HEK293 (cell line): ENCODE measurements around the gene DOCK9.
A peak's percentile ranks its signal among the peaks of the same experiment; 100 is the strongest.

Experiments used
- CTCF ChIA-PET: fragments of 350-600 bp; formaldehyde crosslinking; extraction: SDS; loops from one replicate; lab custom pipeline; 2021; ENCODE audit warnings: antibody characterized with exemption; lab: Yijun Ruan, JAX
- POLR2A ChIA-PET: fragments of 300-600 bp; formaldehyde crosslinking; extraction: SDS; loops from one replicate; lab custom pipeline; 2020; ENCODE audit warnings: antibody characterized with exemption, inconsistent platforms; lab: Yijun Ruan, JAX
- H3K27ac ChIP-seq: fragments of 200-500 bp; sonication (Bioruptor generic); 2 replicates; pipeline ENCODE4 v1.5.1; 2014; ENCODE audit warnings: low read depth, low read length, control low read depth, inconsistent platforms; ENCODE audit errors: extremely low read depth
- H3K36me3 ChIP-seq, 2 experiments: fragments of 200-500 bp in 1 of 2; sonication (Bioruptor generic) in 1 of 2; 1 replicate in 1 of 2; 2 replicates in 1 of 2; pipeline ENCODE4 v1.5.1; 2014 to 2017; ENCODE audit warnings: inconsistent platforms in 2 of 2, low read length in 2 of 2; ENCODE audit not compliant: control insufficient read depth in 2 of 2, insufficient read depth in 1 of 2
- H3K4me1 ChIP-seq: fragments of 200-500 bp; sonication (Bioruptor generic); 2 replicates; pipeline ENCODE4 v1.5.1; 2014; ENCODE audit warnings: mild to moderate bottlenecking, low read length, inconsistent platforms; ENCODE audit not compliant: control insufficient read depth, insufficient read depth
- H3K4me3 ChIP-seq: 2 replicates; pipeline ENCODE4 v1.5.1; 2011; ENCODE audit warnings: low read depth, mild to moderate bottlenecking, control low read depth, low read length, moderate library complexity
- H3K9me3 ChIP-seq: fragments of 200-500 bp; sonication (Bioruptor generic); 2 replicates; pipeline ENCODE4 v1.5.1; 2014; ENCODE audit warnings: low read depth, low read length, inconsistent platforms; ENCODE audit not compliant: control insufficient read depth, insufficient read depth
- ATF2 ChIP-seq: fragments of 450-650 bp; formaldehyde crosslinking; IDR thresholded peaks from 2 replicates; pipeline ENCODE4 v1.5.1; 2016; ENCODE audit warnings: missing biosample characterization, missing genetic modification characterization, low read depth
- RBAK ChIP-seq: fragments of 450-650 bp; formaldehyde crosslinking; IDR thresholded peaks from 2 replicates; pipeline ENCODE4 v1.5.1; 2016; ENCODE audit warnings: missing biosample characterization, missing genetic modification characterization
- SP7 ChIP-seq: fragments of 450-650 bp; formaldehyde crosslinking; IDR thresholded peaks from 2 replicates; pipeline ENCODE4 v1.5.1; 2016; ENCODE audit warnings: missing biosample characterization, missing genetic modification characterization
- TCF7L2 ChIP-seq: IDR thresholded peaks from 2 replicates; pipeline ENCODE4 v1.6.1; 2011; ENCODE audit warnings: low read depth, mild to moderate bottlenecking, inconsistent platforms, low read length, moderate library complexity, borderline replicate concordance
- ZBTB26 ChIP-seq: fragments of 450-650 bp; formaldehyde crosslinking; optimal IDR thresholded peaks from 2 replicates; pipeline ENCODE3; 2016; ENCODE audit warnings: missing biosample characterization, mild to moderate bottlenecking, missing genetic modification characterization
- ZBTB48 ChIP-seq: fragments of 450-650 bp; formaldehyde crosslinking; IDR thresholded peaks from 2 replicates; pipeline ENCODE4 v1.5.1; 2016; ENCODE audit warnings: missing biosample characterization, missing genetic modification characterization
- ZEB2 ChIP-seq: fragments of 450-650 bp; formaldehyde crosslinking; IDR thresholded peaks from 2 replicates; pipeline ENCODE4 v1.5.1; 2016; ENCODE audit warnings: missing biosample characterization, missing genetic modification characterization
- ZNF214 ChIP-seq: fragments of 450-650 bp; formaldehyde crosslinking; IDR thresholded peaks from 2 replicates; pipeline ENCODE4 v1.5.1; 2017; ENCODE audit warnings: missing biosample characterization, mild to moderate bottlenecking, missing genetic modification characterization, borderline replicate concordance
- ZNF280C ChIP-seq: fragments of 450-650 bp; formaldehyde crosslinking; IDR thresholded peaks from 2 replicates; pipeline ENCODE4 v1.5.1; 2016; ENCODE audit warnings: missing biosample characterization, missing genetic modification characterization
- ZNF302 ChIP-seq: fragments of 450-650 bp; formaldehyde crosslinking; IDR thresholded peaks from 2 replicates; pipeline ENCODE4 v1.5.1; 2016; ENCODE audit warnings: missing biosample characterization, missing genetic modification characterization, low read depth
- ZNF423 ChIP-seq: fragments of 450-650 bp; formaldehyde crosslinking; IDR thresholded peaks from 2 replicates; pipeline ENCODE4 v1.5.1; 2016; ENCODE audit warnings: missing biosample characterization, missing genetic modification characterization
- ZNF433 ChIP-seq: fragments of 450-650 bp; formaldehyde crosslinking; IDR thresholded peaks from 2 replicates; pipeline ENCODE4 v1.5.1; 2016; ENCODE audit warnings: missing biosample characterization, missing genetic modification characterization, low read depth
- ZNF530 ChIP-seq: fragments of 450-650 bp; formaldehyde crosslinking; IDR thresholded peaks from 2 replicates; pipeline ENCODE4 v1.5.1; 2016; ENCODE audit warnings: low read depth, missing biosample characterization, missing genetic modification characterization
- ZNF600 ChIP-seq: fragments of 450-650 bp; formaldehyde crosslinking; IDR thresholded peaks from 2 replicates; pipeline ENCODE4 v1.5.1; 2016; ENCODE audit warnings: missing biosample characterization, missing genetic modification characterization
- ZNF623 ChIP-seq: fragments of 450-650 bp; formaldehyde crosslinking; IDR thresholded peaks from 2 replicates; pipeline ENCODE4 v1.5.1; 2016; ENCODE audit warnings: missing biosample characterization, missing genetic modification characterization
- ZNF639 ChIP-seq: fragments of 450-650 bp; formaldehyde crosslinking; IDR thresholded peaks from 2 replicates; pipeline ENCODE4 v1.5.1; 2016; ENCODE audit warnings: missing biosample characterization, missing genetic modification characterization
- ZNF701 ChIP-seq: fragments of 450-650 bp; formaldehyde crosslinking; IDR thresholded peaks from 2 replicates; pipeline ENCODE4 v1.5.1; 2016; ENCODE audit warnings: missing biosample characterization, missing genetic modification characterization
- ZSCAN16 ChIP-seq: fragments of 450-650 bp; formaldehyde crosslinking; IDR thresholded peaks from 2 replicates; pipeline ENCODE4 v1.5.1; 2016; ENCODE audit warnings: missing biosample characterization, missing genetic modification characterization
- ZSCAN5A ChIP-seq: fragments of 450-650 bp; formaldehyde crosslinking; IDR thresholded peaks from 2 replicates; pipeline ENCODE4 v1.5.1; 2016; ENCODE audit warnings: missing biosample characterization, missing genetic modification characterization

The DOCK9 gene

GRCh38 chr13:98781045-98781444 is 196.8 kb downstream of the DOCK9 start:
- POLR2A ChIA-PET, result no interaction called here
- H3K4me1 ChIP-seq, result no peaks in the 10 kb centered on the region
- TF ChIP-seq ZEB2 (tag by site-specific recombination) (no peak), RBAK (tag by site-specific recombination) (no peak), ATF2 (tag by site-specific recombination) (peak; percentile 30; the same call in 1 of the 2 replicates)
- CTCF ChIA-PET, result no interaction called here
- no peak overlapping the region for H3K27ac ChIP-seq
- H3K9me3 ChIP-seq, result no peaks in the 10 kb centered on the region
- H3K4me3 ChIP-seq, result no peak overlapping the region
- H3K36me3 ChIP-seq, result no peaks in the 10 kb centered on the region

- Histone ChIP-seq H3K9me3 (no peaks in the 10 kb centered on the region), H3K36me3 (no peaks in the 10 kb centered on the region), H3K4me3 (no peak overlapping the region), H3K27ac (no peak overlapping the region), H3K4me1 (no peaks in the 10 kb centered on the region)
- no peak for TF ChIP-seq ZBTB48
- no peak for TF ChIP-seq ZNF280C (tag by site-specific recombination)
- no peak for TF ChIP-seq RBAK (tag by site-specific recombination)
- TF ChIP-seq ZNF433 (tag by site-specific recombination), result no peak
- TF ChIP-seq ZNF214 (tag by site-specific recombination), result no peak
- no peak for TF ChIP-seq ZSCAN16 (tag by site-specific recombination)
- TF ChIP-seq ZNF600 (tag by site-specific recombination), result no peak
- no peak for TF ChIP-seq ZNF302 (tag by site-specific recombination)
- TF ChIP-seq ZNF623 (tag by site-specific recombination), result no peak
- ChIA-PET CTCF (no interaction called here), POLR2A (no interaction called here)
Observed at GRCh38 chr13:98780451-98780850, 197.4 kb downstream of the DOCK9 start.

GRCh38 chr13:98779695-98780094 is 198.2 kb downstream of the DOCK9 start:
- POLR2A ChIA-PET, result no interaction called here
- no peaks in the 10 kb centered on the region for H3K36me3 ChIP-seq
- CTCF ChIA-PET, result no interaction called here
- H3K9me3 ChIP-seq, result no peaks in the 10 kb centered on the region
- no peak overlapping the region for H3K4me3 ChIP-seq
- TF ChIP-seq ZNF530 (tag by site-specific recombination) (no peak), ZNF423 (no peak), ZNF639 (no peak), ZBTB26 (no peak), SP7 (tag by site-specific recombination) (no peak), ZNF701 (tag by site-specific recombination) (no peak), ZSCAN5A (no peak), TCF7L2 (no peak)
- no peak overlapping the region for H3K27ac ChIP-seq
- no peaks in the 10 kb centered on the region for H3K4me1 ChIP-seq
